ENCODE results near the gene PHF21B.
"Not testable (repeated sequence)": the region's sequence is repeated elsewhere in the genome, so short reads cannot be mapped to it uniquely, and the experiment has no call there.

Gene PHF21B

GRCh38 chr22:44914026-44914721 lies 95.6 kb downstream of the PHF21B start:
- DNase-seq: no peak

DNA sequence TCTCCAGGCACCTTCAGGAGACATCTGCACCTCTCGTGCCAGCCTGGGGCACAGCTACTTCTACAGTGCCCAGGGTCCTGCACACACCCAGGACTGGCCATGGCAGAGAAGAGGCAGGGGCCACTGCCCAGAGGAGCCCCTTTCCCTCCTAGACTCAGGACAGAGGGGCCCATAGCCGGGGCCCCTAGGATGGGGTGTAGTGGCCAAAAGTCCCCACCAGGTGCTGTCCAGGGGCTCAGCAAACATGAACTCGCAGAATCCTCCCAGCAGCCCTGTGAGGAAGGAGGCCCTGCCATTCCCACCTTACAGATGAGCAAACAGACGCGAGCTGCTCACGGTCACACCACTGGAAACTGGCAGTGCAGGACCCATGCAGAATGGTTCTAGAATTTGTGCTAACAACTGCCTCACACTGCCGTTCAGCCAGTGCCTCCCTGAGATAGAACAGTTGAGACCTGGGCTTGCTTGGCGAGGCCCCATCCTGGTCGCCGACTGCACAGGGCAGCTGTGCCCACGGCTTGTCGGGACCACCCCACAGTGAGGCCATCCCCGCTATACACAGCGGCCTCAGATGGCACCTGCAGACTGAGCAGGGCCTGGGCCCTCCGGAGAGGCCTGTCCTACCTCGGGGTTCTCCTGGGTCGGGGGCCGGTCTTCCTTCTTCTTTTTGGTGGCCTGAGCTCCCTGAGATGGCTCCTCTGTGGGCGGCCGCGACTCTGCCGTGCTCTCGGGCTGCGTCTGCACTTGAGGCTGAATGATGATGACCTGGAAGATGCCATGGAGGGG lies 96.4 kb downstream of the PHF21B start:
- no peak for DNase-seq

DNA sequence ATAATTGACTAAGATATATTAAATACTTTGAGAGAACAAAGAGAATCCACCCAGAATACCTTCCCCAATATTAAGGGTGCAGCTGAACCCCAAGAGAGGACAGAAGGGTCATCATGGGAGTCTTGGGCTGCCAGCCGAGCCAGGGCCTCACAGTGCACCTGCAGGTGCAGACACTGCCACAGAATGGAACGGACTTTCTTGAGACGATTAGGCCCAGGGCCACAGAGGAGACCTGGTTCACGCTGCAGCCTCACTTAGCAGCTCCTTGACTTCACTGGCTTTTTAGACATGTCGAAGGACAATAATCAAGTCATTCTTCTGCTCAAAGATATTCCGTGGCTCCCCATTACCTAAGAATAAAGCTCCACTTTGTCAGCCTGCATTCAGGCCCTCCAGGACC lies 100.6 kb downstream of the PHF21B start:
- DNase-seq: no peak

DNA sequence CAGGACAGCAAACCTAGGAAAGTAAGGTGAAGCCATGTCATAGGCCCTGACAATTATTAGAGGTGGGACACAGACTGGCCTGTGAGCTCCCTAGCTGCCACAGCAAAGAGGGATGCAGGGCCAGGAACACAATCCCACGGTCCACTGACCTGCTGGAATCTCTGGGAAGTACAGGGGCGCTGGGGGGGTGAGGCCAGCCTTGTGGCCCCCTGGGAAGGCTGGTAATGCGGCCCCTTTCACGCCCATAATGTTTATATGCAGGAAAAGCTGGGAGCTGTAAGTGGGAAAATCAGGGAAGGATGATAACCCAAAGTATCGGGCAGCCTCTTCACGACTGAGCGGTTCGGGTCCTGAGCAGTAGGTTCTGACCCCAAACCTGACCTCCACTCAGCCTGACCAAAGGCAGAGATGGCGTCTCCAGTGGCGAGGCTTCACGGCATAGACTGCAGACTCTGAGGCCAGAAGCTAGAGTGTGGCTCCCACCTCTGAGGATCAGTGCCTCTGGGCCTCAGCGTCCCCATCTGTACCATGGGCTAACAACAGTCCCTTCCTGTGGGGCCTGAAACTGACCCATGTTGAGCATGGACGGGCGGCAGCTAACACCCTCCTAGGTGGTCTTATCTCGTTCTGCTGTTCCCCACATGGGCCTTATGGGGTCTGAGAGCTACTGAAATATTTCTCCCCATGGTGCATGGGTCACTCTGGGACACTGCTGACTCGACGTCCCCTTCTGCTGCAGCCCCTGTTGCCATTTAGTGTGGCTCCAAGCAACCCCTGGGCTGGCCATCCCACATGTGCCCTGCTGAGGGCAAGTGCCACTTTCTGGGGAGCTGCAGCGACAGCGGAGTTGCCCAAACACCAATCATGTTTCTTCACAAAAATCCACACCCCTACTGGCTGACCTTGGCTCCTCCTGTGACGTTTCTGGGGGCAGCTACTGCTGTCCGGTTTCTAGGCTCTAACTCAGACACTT lies 101.8 kb downstream of the PHF21B start:
- DNase-seq: no peak

GRCh38 chr22:44906999-44907644 lies 102.7 kb downstream of the PHF21B start:
- DNase-seq: no peak

DNA sequence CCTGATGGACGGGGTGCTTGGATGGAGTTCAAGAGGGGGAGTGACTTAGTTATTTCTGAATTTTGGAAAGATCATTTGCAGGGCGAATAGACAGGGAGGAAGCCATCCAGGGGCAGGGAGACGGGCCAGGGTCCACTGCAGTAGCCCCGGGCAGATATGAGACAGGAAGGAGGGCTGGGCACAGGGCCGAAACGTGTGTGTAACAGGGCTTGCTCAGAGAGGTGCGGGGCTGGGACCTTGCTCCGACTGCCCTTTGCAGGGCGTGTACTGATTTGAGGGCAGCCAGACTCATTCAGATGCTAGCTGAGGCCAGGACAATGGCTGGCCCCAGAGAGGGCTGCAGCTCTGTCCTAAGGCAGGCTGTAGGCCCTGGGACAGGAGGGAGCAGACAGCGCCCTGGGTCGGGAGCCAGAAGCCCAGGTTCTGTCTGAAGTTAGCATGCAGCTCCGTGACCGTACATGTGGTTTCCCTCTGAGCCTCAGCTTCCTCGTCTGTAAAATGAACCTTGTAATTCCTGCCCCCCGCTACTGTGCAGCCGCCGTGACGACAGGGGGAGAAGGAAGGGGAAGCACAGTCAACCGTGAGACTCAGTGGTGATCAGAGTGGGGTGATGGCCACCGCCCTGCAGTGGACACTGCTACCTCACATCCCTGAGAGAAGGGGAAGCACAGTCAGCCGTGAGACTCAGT lies 103.4 kb downstream of the PHF21B start:
- no peak for DNase-seq

- not testable (repeated sequence) for DNase-seq
Observed at GRCh38 chr22:44904492-44905152, 105.2 kb downstream of the PHF21B start.

GRCh38 chr22:44903164-44903563 lies 106.6 kb downstream of the PHF21B start:
- not testable (repeated sequence) for DNase-seq

- no peak for DNase-seq
Observed at GRCh38 chr22:44901301-44901700, 108.5 kb downstream of the PHF21B start.

DNA sequence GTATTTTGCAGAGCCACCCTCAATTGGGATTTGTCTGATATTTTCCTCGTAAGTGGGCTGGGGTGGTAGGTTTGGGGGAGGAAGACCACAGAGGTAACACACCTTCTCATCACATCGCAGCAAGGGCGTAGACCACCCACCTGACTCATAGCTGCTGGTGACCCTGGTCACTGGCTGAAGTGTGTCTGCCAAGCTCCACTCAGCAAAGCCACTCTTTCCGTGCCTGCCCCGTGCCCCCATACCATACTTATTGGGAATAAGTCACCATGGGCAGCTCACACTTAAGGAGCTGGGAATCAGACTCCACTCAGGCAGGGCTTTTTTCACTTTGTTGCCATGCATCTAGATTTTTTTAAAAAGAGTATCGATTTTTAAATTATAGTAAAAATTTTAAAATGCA lies 111.6 kb downstream of the PHF21B start:
- DNase-seq: no peak

DNA sequence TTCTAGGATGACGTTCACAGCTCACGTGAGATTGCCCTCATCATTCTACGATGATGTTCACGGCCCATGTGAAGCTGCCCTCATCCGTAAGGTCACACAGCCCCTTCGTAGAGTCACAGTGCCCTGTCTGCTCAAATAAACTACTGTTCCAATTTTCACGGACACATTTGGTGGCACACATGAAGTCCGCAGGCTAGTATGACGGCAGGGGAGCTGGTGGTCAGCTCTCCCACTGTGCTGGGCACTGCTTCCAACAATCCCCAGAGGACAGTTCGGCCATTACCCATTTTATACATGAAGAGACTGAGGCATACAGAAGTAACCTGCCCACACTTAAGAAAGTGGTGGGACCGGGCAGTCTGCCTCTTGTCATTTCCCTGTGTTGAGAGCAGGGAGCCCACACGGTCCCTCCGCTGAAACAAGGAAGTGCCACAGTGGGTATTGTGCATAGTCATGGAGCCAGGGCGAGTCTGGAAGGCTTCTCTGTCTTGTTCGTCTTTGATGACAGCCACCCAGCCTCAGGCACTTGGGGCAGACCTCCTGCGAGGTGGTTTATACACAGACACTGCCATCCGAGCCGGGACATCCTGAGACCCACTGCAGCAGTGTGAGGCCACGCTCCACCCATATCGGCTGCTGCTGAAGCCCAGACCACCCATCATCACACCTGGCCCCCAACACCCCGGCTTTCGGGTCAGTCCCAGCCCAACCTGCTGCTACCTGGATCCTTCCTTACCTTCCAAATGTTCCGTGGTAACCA lies 114.3 kb downstream of the PHF21B start:
- no peak for DNase-seq

DNA sequence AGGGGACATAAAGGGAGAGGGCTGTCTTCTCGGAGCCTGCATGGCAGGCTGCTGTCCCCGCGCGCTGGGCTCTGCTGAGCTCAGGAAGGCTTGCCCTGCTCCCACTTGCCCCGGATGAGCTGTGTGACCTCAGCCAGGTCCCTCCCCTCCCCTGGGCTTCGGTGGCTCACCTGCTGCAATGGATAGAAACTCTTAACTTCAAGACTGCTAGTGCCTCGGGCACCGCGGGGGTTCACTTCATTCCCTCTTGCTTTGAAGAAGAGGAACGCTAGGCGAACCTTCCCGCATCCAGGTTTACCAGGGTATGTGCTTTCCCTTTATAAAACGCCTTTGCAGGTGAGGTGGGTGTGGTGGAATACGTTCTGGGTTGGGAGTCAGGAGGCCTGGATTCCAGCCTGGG lies 115.0 kb downstream of the PHF21B start:
- no peak for DNase-seq

- no peak for DNase-seq
Observed at GRCh38 chr22:44894321-44894720, 115.5 kb downstream of the PHF21B start.

GRCh38 chr22:44893731-44894080 lies 116.1 kb downstream of the PHF21B start:
- DNase-seq: no peak

DNA sequence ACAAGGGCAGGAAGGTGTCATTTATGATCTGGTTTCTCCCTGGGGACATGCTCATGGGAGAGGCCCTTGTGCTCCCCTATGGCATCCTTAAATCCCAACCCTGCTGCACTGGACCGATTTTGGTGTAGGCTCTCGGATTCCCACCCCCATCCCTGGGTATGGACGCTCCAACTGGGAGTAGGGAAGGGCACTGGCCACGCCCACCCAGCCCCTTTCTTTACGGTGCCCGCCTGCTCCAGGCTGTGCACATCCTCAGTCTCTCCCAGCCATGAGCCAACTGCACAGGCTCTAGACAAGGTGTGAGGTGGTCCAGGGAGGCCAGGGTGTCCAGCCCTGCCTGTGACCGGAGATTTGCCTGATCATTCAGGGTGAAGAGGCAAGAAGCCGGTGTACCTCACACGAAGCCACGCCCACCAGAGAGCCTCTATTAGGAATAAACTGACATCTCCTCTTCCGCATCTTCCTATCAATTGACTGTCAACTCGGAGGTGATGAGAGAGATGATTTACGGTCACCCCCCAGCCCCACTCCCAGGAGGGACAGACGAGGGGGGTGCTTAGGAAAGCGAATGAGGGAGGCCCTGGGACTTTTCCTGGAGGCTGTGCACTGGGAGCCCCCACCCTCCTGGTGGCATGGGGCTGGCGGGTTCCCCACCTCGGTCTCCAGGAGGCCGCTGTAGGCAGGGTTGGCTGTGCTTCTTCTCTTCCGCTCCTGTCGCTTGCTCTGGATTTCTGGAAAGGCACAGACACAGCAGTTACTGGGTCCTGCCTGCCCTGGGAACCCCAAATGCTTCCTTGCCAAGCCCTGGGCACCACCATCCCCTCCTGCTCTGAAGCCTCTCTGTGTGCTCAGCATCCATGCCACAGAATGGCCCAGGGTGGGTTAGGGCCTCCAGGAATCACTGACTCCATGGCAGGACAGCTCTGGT lies 116.7 kb downstream of the PHF21B start:
- DNase-seq: no peak

- no peak for DNase-seq
Observed at GRCh38 chr22:44892243-44892642, 117.6 kb downstream of the PHF21B start.

GRCh38 chr22:44891791-44892190 lies 118.0 kb downstream of the PHF21B start:
- no peak for DNase-seq

GRCh38 chr22:44891293-44891747 lies 118.5 kb downstream of the PHF21B start:
- no peak for DNase-seq

All from suppressor macrophage treated with lipopolysaccharide for 4 hours (primary cell).